Measurements from ENCODE around the gene CDH5.

Gene CDH5

DNA sequence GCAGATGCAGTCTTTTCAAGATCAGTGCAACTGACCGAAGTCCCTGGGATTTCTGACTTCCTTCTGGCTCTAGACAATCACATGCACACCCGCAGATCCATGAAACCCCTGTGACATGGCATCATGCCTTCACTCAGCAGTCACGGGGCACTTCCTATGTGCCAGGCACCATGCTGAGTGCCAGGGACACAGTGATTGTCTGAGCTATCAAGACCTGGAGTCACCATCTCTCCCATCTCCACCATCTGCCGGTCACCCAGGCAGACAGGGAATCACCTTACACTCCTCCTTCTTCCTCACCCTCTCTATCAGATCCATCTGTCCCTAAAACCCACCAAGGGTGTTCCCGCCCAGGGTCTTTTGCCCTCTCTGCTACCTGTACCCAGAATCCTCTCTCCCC is 65.9 kb downstream of the CDH5 start:
- DNase-seq (ENCODE audit: low spot score in 2 of 2) (no peak), ATAC-seq (ENCODE audit: low read depth) (no peak)
- H3K9me3 Mint-ChIP-seq, result peaks cover 3% of the 10 kb centered on the region
- H3K36me3 Mint-ChIP-seq, result no peaks in the 10 kb centered on the region
- H3K4me1 Mint-ChIP-seq, result no peaks in the 10 kb centered on the region
- H3K4me3 Mint-ChIP-seq, result no peak overlapping the region
- H3K27ac Mint-ChIP-seq, result no peak overlapping the region
- peaks cover 25% of the 10 kb centered on the region for H3K27me3 Mint-ChIP-seq

DNA sequence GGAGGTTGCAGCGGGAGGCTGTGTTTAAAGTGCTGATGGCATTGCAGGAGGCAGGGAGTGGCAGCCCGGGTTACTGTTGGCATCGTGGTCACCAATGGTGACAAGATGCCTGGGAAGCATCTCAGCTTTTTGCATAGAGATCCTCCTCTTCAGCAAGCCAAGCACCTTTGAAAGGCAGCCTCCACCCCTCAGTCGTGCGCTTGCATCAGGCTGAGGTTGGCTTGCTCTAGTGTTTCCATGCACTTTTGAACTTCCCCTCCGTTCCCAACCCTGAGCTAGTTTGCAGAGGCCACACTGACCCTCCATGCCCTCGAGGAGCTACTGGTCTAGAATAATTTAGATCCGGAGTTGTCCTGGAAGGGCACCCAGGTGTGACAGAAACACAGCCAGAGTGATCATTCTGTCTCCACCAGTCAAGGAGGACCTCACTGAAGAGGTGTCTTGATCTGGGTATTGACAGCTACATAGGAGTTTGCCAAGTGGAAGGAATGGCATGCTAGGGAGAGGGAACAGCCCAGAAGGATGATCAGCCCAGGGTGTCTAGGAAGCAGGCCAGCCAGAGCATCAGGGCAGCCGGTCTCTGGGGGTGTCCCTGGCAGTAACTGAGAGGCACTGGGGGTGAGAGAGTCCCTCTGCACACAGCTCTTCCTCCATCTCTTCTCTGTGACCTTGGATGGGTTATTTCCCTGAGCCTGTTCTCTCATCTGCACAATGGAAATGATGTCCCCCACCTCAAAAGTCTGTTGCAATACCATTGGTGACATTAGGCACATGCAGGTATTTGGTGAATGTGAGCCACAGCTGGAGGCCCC is 68.3 kb downstream of the CDH5 start:
- Mint-ChIP-seq H3K27ac (no peak overlapping the region), H3K4me1 (no peaks in the 10 kb centered on the region), H3K36me3 (no peaks in the 10 kb centered on the region), H3K4me3 (no peak overlapping the region), H3K27me3 (peaks cover 27% of the 10 kb centered on the region), H3K9me3 (peaks cover 3% of the 10 kb centered on the region)
- DNase-seq (ENCODE audit: low spot score in 2 of 2) (no peak), ATAC-seq (ENCODE audit: low read depth) (no peak)

- Mint-ChIP-seq H3K9me3 (no peaks in the 10 kb centered on the region), H3K27ac (no peak overlapping the region), H3K4me3 (no peak overlapping the region), H3K4me1 (no peaks in the 10 kb centered on the region), H3K36me3 (no peaks in the 10 kb centered on the region), H3K27me3 (peaks cover 28% of the 10 kb centered on the region)
- ATAC-seq (ENCODE audit: low read depth) (no peak), DNase-seq (ENCODE audit: low spot score in 2 of 2) (no peak)
These were observed 69.4 kb downstream of the CDH5 start for GRCh38 chr16:66435896-66436295.

DNA sequence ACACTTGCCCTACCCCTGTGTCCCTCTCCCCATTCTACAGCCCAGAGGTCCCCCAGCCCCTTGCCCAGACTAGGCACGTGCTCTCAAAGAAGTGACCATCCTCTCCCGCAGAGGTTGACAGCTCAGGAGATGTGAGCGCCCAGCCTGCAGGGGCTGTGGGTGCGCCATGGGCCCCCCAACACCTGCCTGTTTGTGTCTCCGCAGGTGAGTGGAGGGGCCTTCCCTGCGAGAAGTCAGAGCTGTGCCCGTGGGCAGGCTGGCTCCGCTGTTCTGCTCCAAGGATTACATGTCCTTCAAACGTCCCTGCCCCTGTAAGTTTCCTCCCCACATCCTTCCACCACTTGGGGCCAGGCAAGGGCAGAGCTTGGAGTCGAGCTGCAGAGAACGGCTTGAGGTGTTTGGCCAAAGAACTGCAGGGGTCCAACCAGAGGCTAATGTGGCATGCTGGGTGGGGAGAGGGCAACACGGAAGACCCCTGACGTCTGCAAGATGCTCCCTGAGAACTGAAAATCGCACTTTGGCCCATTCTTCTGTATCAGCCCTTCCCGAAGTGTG is 71.0 kb downstream of the CDH5 start:
- Mint-ChIP-seq H3K27me3 (peaks cover 29% of the 10 kb centered on the region), H3K27ac (no peak overlapping the region), H3K9me3 (no peaks in the 10 kb centered on the region), H3K4me1 (no peaks in the 10 kb centered on the region), H3K4me3 (no peak overlapping the region), H3K36me3 (no peaks in the 10 kb centered on the region)
- ATAC-seq (ENCODE audit: low read depth) (no peak), DNase-seq (ENCODE audit: low spot score in 2 of 2) (no peak)

DNA sequence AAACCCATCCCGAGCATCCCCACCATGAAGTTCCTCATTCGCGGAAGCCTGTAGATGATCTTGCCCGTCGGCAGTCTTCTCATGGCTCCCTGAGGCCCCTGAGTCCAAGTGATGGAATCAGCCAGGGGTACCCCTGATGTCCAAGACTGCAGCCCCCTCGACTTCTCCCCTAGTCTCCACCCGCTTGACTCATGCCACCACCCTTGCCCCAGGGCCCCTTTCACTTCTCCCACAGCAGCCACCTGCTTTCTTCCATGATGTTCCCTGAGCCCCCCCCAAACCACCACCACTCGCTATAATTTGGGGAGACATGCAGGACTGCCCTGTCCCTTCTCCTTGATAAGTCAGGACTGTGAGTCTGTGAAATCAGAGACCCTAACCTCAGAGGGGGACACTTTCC is 72.0 kb downstream of the CDH5 start:
- peaks cover 22% of the 10 kb centered on the region for H3K27me3 Mint-ChIP-seq

GRCh38 chr16:66439051-66439730 is 72.7 kb downstream of the CDH5 start:
- Mint-ChIP-seq H3K27ac (no peak overlapping the region), H3K36me3 (no peaks in the 10 kb centered on the region), H3K4me3 (no peak overlapping the region), H3K9me3 (no peaks in the 10 kb centered on the region), H3K4me1 (no peaks in the 10 kb centered on the region), H3K27me3 (peaks cover 24% of the 10 kb centered on the region)
- ATAC-seq (ENCODE audit: low read depth), result no peak
- DNase-seq (ENCODE audit: low spot score in 2 of 2), result no peak

More for the DNA sequence above, 72.0 kb downstream of the CDH5 start:
- ATAC-seq (ENCODE audit: low read depth) (no peak), DNase-seq (ENCODE audit: low spot score in 2 of 2) (no peak)
- Mint-ChIP-seq H3K27ac (no peak overlapping the region), H3K4me1 (no peaks in the 10 kb centered on the region), H3K36me3 (no peaks in the 10 kb centered on the region), H3K9me3 (no peaks in the 10 kb centered on the region), H3K4me3 (no peak overlapping the region)

DNA sequence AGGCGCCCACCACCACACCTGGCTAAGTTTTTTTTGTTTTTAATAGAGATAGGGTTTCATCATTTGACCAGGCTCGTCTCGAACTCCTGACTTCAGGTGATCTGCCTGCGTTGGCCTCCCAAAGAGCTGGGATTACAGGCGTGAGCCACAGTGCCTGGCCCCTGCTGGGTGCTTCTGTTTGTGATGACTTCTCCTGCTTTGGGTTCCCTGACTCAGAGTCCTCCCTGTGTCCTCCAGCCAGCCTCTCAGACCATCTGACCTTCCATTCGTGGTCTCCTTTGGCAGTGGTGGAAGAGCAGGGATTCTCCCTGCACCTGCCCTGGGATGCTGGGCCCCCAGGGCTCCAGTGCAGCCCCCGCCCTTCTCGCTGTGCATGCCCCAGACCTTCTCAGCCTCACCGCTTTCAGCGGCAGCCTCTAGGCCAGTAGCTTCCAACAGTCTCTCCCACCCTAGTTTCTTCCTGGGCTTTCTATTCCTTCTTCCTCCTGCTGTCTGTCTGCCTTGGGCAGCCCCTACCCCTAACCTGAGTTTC is 73.8 kb downstream of the CDH5 start:
- no peaks in the 10 kb centered on the region for H3K9me3 Mint-ChIP-seq
- no peak overlapping the region for H3K4me3 Mint-ChIP-seq
- ATAC-seq (ENCODE audit: low read depth), result no peak
- no peaks in the 10 kb centered on the region for H3K4me1 Mint-ChIP-seq
- DNase-seq (ENCODE audit: low spot score in 2 of 2), result no peak
- H3K36me3 Mint-ChIP-seq, result no peaks in the 10 kb centered on the region
- H3K27ac Mint-ChIP-seq, result no peak overlapping the region
- peaks cover 25% of the 10 kb centered on the region for H3K27me3 Mint-ChIP-seq

- H3K36me3 Mint-ChIP-seq, result no peaks in the 10 kb centered on the region
- H3K9me3 Mint-ChIP-seq, result no peaks in the 10 kb centered on the region
- no peak overlapping the region for H3K4me3 Mint-ChIP-seq
- no peak overlapping the region for H3K27ac Mint-ChIP-seq
- no peaks in the 10 kb centered on the region for H3K4me1 Mint-ChIP-seq
- DNase-seq (ENCODE audit: low spot score in 2 of 2) (no peak), ATAC-seq (ENCODE audit: low read depth) (no peak)
- peaks cover 28% of the 10 kb centered on the region for H3K27me3 Mint-ChIP-seq
These were observed 74.5 kb downstream of the CDH5 start for GRCh38 chr16:66440970-66441369.

DNA sequence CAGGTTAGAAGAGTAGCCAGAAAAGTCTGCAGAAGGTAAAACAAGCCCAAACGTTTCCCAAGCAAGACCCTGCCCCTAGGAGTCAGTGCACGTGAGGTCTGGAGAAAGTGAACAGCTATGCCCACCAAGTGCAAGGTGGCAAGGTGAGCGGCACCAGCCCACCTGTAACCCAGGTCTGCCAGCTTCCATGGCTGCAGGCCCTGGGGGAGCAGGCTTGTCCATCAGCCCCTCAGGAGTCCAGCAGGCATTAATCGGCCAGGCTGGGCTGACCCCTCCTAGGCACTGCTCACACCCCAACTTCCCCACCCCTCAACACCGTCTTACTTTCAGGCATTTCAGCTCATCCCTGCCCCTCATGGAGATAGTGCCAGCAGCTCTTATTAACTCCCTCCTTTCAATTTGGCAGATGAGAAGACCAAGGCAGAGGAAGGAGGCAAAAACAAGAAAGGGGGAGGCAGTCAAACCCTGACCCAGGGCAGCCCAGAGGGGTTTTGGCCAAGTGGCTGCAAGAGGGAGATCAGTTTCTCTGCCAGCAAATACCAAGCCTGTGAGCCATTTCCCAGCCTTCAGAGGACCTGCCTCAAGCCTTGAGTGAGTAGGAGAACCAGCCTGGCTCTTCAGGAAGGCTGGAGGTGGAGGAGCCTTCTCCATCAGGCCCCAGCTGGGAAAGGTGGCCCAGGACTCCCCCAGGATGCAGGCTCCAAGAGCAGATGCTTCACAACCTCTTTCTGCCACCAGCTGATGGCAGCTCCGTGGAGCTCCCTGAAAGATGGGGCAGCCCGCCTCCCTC is 75.3 kb downstream of the CDH5 start:
- H3K9me3 Mint-ChIP-seq, result no peaks in the 10 kb centered on the region
- H3K4me3 Mint-ChIP-seq, result no peak overlapping the region

DNA sequence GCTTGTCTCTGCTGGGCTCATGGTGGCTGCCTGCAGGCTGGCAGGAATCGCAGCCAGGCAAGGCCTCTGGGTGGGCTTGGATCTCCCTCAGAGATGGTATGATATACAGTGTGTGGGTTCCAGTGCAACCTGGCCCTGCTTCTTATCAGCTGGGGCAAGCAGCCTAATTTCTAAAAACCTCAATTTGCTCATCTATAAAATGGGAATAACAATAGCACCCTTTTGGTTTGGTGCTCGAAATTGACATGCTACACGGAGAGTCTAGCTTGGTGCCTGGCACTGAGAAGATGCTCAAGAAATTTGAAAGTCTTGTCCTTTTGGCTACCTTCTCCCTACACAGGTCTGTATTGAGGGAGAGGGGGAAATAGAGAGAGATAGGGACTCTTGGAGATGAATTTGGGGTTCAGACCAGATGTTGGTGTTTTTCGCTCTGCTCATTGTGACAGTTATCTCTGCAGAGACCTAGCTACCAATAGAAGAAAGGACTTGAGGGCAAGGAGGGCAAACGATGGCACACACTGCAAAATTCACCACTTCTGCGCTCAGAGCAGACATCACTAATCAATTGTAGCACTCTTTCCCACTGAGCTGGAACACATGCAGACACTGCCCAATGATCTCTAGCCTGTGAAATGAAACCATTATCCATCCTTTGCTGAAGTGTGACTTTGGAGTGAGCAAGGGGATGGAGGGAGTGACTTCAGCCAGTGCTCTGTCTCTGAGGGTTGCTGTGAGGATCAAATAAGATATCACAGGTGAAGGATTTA is 76.2 kb downstream of the CDH5 start:
- Mint-ChIP-seq H3K9me3 (no peaks in the 10 kb centered on the region), H3K27ac (no peak overlapping the region), H3K36me3 (no peaks in the 10 kb centered on the region), H3K27me3 (peaks cover 30% of the 10 kb centered on the region), H3K4me3 (no peak overlapping the region), H3K4me1 (no peaks in the 10 kb centered on the region)
- DNase-seq (ENCODE audit: low spot score in 2 of 2), result no peak
- ATAC-seq (ENCODE audit: low read depth), result no peak

More for the DNA sequence above, 75.3 kb downstream of the CDH5 start:
- DNase-seq (ENCODE audit: low spot score in 2 of 2) (no peak), ATAC-seq (ENCODE audit: low read depth) (no peak)
- Mint-ChIP-seq H3K4me1 (no peaks in the 10 kb centered on the region), H3K27me3 (peaks cover 31% of the 10 kb centered on the region), H3K36me3 (no peaks in the 10 kb centered on the region), H3K27ac (no peak overlapping the region)

- Mint-ChIP-seq H3K4me3 (no peak overlapping the region), H3K27ac (no peak overlapping the region), H3K4me1 (no peaks in the 10 kb centered on the region), H3K9me3 (no peaks in the 10 kb centered on the region), H3K36me3 (no peaks in the 10 kb centered on the region), H3K27me3 (peaks cover 27% of the 10 kb centered on the region)
- no peak for ATAC-seq (ENCODE audit: low read depth)
- DNase-seq (ENCODE audit: low spot score in 2 of 2), result no peak
These were observed 76.8 kb downstream of the CDH5 start for GRCh38 chr16:66443269-66443652.

GRCh38 chr16:66444049-66444481 is 77.6 kb downstream of the CDH5 start:
- H3K27ac Mint-ChIP-seq, result no peak overlapping the region

GRCh38 chr16:66446737-66447136 is 80.2 kb downstream of the CDH5 start:
- H3K27me3 Mint-ChIP-seq, result peaks cover 13% of the 10 kb centered on the region
- H3K4me3 Mint-ChIP-seq, result no peak overlapping the region
- DNase-seq (ENCODE audit: low spot score in 2 of 2) (no peak), ATAC-seq (ENCODE audit: low read depth) (no peak)
- no peaks in the 10 kb centered on the region for H3K9me3 Mint-ChIP-seq
- H3K4me1 Mint-ChIP-seq, result no peaks in the 10 kb centered on the region
- no peak overlapping the region for H3K27ac Mint-ChIP-seq
- H3K36me3 Mint-ChIP-seq, result no peaks in the 10 kb centered on the region

More at GRCh38 chr16:66444049-66444481, 77.6 kb downstream of the CDH5 start:
- DNase-seq (ENCODE audit: low spot score in 2 of 2) (no peak), ATAC-seq (ENCODE audit: low read depth) (no peak)
- Mint-ChIP-seq H3K4me1 (no peaks in the 10 kb centered on the region), H3K27me3 (peaks cover 21% of the 10 kb centered on the region), H3K4me3 (no peak overlapping the region), H3K9me3 (no peaks in the 10 kb centered on the region), H3K36me3 (no peaks in the 10 kb centered on the region)
